GM19239 (cell line): ENCODE results near the gene FSTL5.

Experiments used
- DNase-seq: peaks from one replicate; pipeline ENCODE4 v3.0.0; 2011; ENCODE audit warnings: low spot score; ENCODE audit not compliant: insufficient read length
- FAIRE-seq: peaks from 2 replicates; lab custom pipeline; 2011; peaks lifted over from hg19 to GRCh38; lab: Jason Lieb, UNC

FSTL5 gene

DNA sequence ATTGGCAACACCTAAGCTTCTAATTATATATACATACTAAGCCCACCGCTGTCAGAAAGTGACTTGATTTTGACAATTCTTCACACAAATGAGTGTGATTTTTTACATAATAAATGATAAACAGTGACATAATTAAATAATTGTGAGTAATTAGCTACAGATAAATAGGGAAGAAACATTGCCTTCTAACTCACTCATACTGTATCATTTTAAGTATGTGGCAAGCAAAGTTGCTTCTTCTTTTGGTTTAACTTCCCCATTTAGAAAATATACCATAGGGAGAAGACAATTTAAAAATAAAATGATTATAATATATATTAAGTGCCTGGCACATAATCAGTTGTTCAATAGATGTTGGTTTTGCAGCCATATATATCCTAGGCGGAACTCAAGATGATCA is 644.2 kb downstream of the FSTL5 start:
- DNase-seq (no peak), FAIRE-seq (no peak)

DNA sequence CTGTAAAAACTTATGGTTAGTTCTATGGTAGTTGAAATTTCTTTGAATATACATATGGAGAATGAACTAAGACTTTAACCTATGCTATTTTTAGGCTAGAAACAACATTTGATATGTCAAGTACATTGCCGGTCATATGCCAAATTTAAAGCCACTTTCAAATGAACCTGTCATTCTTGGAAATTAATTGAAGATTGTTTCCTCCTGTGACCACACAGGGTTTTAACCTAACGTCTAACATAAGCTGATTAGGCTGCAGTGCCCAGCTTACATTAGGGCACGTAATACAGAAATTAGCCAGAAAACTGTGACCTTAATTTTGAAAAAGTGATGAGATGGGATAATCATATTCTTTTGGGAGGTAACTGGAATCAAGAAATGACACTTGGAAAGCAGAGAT is 645.9 kb downstream of the FSTL5 start:
- DNase-seq, result no peak
- FAIRE-seq, result no peak

DNA sequence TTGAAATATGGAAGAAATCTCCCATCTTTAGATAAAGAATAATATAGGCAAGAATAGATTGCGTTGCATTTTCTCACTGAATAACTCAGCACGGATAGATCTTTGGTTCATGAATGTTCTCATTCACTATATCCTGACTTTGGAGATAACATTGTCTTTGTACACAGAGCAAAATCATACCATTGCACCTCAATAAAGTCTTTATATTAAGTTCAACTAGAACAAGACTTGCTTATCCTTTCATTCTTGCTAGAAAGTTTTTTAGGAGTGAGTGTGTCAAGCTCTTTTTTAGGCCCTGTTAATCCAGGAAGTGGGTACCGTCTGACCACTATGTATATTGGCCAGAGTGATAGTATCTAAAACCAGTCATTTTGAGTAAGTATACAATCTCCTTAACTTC is 658.7 kb downstream of the FSTL5 start:
- DNase-seq (no peak), FAIRE-seq (no peak)

DNA sequence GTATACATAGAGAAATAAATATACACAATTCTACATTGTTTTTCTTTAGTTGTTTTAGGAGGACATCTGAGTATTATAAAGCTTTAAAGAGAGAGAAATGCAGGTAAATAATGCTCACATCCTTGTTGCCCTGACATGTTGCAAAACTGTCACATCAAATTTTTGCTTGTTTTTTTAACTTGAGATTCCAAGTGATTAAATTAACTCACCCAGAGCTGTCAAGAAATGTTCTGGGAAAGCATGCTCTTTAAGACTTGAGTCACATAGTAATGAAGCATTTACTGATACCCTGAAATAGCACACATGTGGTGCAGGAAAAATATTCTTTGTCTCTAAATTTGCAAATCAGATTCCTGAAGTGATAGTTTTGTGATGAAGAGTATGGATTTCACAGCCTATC is 665.6 kb downstream of the FSTL5 start:
- FAIRE-seq, result no peak

DNA sequence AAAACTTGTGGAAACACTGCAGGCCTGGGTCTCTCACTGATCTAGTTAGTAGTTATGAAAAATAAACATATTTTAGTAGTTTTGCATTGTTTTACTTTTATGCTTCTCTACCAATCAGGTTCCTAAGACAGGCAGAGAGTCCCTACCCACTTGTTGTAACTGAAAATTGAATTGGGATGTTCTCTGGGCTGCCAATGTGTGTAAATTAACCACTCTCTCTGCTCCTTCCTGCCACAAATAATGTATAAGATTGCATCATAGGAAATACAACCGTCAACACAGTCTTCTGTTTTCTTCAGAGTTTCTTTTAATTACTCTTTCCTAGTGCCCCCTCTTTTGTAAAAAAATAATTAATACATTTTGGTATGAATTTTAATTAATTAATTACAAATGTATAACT is 677.3 kb downstream of the FSTL5 start:
- FAIRE-seq (no peak), DNase-seq (no peak)

More for the DNA sequence above, 665.6 kb downstream of the FSTL5 start:
- DNase-seq, result no peak

DNA sequence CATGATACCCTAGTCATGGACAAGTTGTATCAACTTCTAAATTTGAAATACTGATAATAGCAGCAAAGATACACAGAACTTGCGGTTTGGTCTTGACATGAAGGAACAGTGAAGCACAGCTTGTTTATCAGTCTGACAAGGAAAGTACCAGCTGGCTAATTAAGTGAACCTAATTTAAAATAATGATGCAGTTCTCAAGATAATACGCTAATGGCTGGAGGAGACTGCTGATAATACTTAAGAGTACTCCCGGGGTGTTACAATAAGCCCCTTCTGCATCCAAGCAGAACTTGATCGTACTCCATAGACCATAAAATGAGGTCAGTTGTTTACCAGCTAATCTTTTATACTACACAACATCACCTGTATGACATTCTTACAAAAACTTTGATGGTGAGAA is 697.5 kb downstream of the FSTL5 start:
- FAIRE-seq, result no peak

DNA sequence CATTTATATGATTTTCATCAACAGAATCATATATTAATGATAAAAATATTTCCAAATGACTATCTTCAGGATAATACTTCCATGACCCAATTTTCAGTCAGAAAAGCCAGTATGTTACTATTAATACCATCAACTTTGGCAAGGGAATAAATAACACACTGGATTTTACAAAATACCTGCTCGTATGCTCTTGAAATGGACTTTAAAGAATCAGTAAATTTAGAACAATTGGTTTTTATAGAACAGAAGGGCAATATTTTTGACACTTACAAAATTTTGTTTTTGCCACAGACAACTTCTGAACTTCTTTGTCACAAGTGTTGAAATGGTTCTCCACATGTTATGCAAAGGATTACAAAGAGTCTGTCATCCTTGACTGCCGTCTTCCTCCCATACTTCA is 700.4 kb downstream of the FSTL5 start:
- FAIRE-seq (no peak), DNase-seq (no peak)

More for the DNA sequence above, 697.5 kb downstream of the FSTL5 start:
- DNase-seq, result no peak

DNA sequence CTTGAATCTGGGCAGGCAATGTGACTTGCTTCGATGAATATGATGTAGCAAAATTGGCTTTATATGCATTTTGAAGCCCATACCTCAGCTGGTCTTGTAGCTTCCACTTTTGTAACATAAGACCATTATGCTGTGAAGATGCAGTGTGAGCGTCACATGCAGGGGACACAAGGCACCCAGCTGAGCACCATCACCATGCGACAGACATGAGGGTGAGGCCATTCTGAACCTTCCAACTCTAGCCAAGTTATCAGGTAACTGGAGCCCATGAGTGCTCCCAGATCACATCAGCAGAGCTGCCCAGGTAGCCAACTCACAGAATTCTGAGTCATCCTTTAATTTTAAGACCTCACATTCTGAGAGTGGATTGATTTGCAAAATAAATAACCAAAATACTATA is 705.9 kb downstream of the FSTL5 start:
- no peak for DNase-seq
- no peak for FAIRE-seq

DNA sequence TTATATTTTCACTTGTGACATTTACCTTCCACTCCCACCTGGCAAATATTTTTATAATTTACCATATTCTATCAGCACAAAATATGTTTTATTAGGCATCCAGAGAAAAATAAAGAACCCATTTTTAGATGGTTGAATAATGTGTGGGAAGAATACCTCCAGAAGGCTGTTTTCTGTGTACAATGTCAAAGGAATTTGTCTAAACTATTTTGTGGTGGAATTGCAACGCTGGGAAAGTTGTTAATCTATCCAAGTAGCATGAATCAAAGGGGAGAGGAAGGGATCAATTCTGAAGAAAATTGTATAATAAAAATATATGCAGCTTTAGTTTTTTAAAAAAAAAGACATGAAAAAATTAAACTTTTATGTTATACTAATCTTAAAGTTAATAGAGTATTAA is 706.5 kb downstream of the FSTL5 start:
- no peak for DNase-seq
- FAIRE-seq, result no peak

DNA sequence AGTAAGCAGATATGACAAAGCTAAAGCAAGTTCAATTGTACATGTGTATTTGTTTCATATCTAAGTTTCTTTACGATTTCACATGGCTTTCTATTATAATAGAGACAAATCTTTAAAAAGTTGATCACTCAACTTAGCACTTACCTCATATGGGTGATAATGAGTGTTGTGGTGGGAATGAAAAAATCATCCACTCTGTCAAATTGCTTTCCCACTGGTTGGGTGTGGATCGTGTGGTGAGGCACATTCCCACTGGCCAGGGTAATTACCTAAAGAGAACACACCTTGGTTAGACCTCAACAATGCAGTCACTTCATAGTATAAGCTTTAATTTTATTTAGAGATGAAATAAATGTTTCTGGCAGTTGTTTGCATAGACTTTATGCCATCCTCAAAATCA is 708.9 kb downstream of the FSTL5 start:
- FAIRE-seq (no peak), DNase-seq (no peak)

DNA sequence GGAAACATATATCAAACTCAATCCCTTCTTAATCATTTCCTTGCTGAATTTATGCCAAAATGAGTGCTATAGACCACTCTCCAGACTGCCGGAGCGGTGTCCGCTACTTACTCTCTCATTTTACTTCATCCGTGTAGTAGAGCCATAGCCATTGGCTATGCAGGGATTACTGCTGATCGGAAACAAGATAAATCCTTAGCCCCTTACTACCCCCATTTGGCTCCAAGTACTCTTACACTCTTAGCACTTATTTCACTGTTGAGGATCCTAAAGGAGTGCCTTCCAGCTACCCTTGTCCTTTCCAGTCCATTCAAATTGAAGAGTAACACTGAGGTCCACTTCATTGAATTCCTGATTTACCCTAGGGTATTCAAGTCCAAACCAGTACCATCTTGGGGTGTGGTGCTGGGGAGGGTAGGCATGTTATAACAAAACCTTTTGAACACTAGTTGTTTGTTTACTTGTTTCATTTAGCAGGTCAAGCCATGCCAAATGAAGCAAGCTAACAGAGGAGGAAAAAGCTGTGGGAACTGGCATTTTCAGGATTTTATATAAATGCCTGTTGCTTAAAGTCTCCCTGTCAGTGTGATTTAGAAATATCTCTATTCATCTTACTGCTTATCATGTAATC is 715.1 kb downstream of the FSTL5 start:
- no peak for FAIRE-seq
- no peak for DNase-seq

DNA sequence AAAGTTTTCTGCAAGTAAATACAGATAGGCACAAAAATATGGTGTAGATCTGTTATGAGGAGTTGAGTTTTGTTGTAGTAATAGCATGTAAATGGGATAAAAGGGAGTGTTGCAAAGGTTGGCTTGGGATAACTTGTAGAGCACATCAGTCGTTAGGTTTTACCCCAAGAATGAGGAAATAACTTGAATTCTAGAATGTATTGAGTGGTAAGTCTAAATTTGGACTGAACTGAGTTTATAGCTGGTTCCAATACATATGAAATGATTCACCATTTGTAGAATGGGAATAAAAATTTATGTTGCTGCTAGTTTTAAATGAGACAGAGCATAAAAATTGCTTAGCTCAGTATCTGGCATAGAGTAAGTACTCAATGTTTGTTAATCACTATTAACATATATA is 719.2 kb downstream of the FSTL5 start:
- DNase-seq (no peak), FAIRE-seq (no peak)

DNA sequence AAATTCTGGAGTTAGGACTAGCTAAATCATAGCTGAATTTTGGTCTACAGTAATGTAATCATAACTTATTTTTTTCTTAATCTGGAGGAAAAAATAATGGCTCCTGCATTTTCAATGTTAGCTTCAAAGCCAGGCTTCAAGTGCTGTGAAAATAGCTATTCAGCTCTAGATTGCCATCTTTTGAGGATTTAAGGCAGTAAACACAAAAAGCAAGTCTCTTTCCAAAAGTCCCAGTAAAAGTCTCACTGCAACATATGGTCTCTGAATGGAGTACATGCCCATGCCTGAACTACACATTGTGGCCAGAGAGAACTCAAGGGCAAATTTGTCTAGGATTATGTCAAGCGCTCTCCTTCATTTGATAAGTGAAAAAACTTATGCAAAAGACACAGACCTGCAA is 720.9 kb downstream of the FSTL5 start:
- DNase-seq, result no peak
- FAIRE-seq, result no peak

DNA sequence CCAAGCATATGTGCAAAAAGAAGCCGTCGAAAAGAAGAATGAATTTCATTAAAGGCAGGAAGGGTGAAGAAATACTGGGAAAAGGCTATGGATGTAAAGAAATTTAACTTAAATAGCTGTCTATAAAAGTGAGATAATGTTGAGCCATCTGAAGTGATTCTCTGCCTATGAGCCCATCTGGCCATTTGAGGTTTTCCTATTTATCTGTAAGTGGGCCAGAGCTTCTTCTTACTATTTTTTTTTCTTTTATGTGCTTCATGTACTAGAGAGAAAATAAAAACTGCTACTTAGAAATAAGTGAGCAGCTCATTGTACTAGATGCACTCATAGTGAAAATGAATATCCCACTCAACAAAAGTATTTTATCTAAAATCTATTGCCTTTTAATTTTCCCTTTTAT is 725.7 kb downstream of the FSTL5 start:
- FAIRE-seq, result no peak

DNA sequence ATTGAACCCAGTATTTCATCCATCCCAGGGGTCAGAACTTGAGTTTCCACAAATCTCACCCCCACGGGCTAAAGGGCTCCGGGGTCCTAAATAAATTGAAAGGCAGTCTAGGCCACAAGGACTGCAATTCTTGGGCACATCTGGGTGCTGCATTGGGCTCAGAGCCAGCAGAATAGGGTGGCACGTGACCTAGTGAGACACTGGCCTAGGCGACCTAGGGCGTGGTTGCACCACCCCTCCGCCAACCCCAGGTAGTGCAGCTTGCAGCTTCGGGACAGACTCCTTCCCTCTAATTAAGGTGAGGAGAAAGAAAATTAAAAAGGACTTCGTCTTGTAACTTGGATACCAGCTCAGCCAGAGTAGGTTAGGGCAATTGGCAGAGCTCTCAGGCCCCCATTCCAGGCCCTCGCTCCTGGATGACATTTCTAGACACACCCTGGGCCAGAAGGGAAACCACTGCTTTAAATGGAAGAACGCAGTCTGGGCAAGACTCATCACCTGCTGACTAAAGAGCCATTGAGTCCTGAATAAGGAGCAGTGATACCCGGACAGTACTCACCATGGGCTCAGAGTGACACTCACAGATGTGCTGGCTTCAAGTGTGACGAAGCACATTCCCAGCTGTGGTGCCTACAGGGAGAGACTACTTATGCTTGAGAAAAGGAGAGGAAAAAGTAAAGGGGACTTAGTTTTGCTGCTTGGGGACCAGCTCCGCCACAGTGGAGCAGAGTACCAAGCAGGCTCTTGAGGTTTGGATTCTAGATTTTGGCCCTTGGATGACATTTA is 735.4 kb downstream of the FSTL5 start:
- no peak for FAIRE-seq
- DNase-seq, result no peak

More for the DNA sequence above, 725.7 kb downstream of the FSTL5 start:
- no peak for DNase-seq

DNA sequence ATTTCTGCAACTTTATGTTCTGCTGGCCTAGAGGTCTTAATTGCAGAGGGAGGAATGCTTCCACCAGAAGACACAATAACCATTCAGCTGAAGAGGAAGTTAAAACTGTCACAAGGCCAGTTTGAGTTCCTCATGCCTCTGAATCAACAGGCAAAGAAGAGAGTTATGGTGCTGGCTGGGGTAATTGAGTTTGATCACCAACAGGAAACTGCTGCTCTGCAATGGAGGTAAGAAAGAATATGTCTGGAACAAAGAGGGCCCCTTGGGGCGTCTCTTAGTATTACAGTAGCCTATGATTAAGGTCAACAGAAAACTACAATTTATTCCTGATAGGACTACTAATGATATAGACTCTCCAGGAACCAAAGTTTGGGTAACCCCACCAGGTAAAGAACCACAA is 744.0 kb downstream of the FSTL5 start:
- FAIRE-seq (no peak), DNase-seq (no peak)

DNA sequence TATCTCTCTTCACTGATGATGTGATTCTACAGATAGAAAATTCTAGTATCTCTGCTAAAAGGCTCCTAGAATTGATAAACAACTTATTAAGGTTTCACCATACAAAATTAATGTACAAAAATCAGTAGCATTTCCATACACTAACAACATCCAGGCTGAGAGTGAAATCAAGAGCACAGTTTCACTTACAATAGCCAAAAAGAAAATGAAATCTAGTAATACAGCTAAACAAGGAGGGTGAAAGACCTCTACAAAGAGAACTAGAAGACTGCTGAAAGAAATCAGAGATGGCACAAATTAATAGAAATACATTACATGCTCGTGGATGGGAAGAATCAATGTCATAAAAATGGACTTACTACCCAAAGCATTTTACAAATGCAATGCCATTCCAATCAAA is 751.9 kb downstream of the FSTL5 start:
- no peak for DNase-seq
- FAIRE-seq, result no peak

DNA sequence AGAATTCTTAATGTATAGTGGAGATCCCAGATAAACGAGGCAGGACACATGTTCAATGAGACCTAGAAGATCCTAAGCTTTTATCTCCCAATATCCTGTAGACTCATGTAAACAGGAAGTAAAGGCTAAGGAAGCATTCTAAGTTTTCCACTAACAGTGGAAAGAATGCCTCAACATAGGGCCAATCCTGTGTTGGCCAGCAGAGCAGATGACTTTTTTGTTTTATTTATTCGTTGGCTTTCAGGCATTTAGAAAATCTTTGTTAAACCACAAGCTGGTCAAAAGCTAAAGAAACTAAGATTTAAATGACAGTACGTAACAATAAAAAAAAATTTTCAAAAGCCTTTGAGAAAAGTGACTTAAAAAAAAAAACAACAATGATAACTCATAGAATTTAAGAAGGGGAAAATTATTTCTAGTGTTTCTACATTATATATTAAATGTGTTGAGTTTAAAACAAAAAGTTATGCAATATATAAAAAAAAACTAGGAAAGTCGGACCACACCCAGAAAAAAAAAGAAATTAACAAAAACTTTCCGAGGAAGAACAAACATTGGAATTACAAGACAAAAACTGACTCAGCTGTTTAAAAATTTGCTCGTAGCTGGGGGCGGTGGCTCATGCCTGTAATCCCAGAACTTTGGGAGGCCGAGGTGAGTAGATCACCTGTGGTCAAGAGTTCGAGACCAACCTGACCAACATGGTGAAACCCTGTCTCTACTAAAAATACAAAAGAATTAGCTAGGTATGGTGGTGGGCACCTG is 759.3 kb downstream of the FSTL5 start:
- DNase-seq (no peak), FAIRE-seq (no peak)

DNA sequence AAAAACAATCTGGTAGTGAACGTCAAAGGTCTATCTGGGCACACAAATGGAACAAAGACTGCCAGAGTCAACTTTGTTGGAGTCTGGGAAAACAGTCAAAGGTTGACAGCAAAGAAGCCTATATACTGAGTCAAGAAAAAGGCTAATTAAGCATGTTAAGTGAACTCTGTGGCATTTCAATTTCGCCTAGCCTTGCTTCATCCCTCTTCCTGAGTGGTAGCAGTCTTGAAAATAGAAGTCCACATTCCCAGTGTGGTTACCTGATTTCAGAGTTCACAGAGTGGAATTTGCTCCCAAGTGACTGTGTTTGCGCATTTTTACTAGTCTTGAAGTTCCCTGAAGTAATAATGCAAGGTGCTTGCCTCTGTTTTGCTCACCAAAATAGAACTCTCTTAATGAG is 760.0 kb downstream of the FSTL5 start:
- no peak for FAIRE-seq
- DNase-seq, result no peak

DNA sequence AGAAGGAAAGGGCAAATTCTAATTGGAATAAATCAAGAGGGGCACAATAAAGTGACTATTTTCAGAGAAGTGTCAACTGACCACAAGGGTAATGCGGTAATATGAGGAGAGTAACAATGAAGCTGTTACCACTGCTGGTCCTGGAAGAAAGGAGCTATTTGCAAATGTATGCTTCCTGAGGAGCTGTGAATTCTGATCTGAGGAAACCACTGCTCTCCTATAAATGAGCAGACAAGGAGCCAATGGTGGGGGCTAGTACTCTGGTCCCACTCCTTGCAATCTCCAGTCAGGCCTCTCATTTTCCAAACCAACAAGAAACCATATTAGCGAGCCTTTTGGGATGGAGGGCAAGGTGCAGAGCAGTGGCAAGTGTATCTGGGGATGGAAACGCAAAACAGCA is 770.2 kb downstream of the FSTL5 start:
- FAIRE-seq, result no peak
- no peak for DNase-seq

DNA sequence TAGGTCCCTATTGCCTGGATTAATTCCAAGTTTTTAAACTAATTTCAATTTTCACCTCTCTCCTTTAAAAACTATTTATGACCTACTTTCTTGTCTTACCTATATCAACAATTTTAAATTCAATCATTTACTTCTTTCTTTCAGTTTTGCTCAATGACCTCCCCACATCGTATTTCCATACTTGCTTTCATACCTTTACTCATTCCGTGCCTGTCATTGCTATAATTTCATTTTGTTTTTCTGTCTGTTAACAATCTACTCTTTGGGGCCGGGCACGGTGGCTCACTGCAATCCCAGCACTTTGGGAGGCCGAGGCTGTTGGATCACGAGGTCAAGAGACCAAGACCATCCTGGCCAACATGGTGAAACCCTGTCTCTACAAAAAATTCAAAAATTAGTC is 781.1 kb downstream of the FSTL5 start:
- DNase-seq (no peak), FAIRE-seq (no peak)
